Middle frontal gyrus (tissue), 1 donor: Measurements from ENCODE around the gene CSMD2.

ENCODE experiments used
- DNase-seq: peaks from one replicate; pipeline ENCODE4 v3.0.0-alpha.2; 2015; ENCODE audit warnings: low spot score; ENCODE audit errors: extremely low spot score

Gene CSMD2

DNA sequence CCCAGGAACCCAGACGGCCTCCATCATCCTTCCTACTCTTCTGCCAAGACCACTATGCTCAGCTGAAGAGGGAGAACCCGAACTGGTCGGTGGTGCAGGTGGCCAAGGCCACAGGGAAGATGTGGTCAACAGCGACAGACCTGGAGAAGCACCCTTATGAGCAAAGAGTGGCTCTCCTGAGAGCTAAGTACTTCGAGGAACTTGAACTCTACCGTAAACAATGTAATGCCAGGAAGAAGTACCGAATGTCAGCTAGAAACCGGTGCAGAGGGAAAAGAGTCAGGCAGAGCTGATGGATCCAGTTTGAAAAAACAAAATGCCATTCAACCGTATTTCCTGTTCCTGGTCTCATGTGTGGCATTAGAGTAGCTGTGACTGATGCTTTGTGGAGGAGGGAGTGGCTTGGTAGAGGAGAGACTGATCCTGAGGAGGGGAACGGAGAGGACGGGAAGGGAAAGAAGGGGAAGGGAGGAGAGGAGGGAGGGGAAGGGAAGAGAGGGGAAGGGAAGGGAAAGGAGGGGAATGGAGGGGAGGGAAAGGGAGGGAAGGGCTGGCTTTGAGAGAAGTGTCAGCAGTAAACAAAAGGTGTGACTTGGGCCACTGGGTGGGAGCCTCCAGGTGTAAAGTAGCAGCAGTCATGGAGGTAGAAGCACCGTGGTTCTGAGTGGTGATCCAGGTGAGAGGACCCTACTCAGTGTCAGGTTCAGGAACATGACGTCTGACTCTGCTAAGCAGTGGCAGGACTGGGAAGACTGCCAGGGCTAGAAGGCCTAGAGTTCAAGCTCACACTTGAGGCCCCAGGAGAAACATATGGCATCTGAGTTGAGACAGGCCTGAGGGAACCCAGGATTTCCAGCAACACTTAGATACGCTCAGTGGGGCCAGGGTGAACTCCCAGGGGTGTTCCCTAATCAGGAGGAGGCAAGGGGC lies 300.3 kb downstream of the CSMD2 start:
- no peak for DNase-seq

- DNase-seq = no peak
These were observed 301.3 kb downstream of the CSMD2 start, which contains the start of gene HMGB4 for GRCh38 chr1:33863779-33864178. HMGB4 (plus strand) TSS chr1:33864079; CDS start chr1:33864192, 113 bp downstream.

GRCh38 chr1:33860671-33861070 lies 304.4 kb downstream of the CSMD2 start:
- no peak for DNase-seq

DNA sequence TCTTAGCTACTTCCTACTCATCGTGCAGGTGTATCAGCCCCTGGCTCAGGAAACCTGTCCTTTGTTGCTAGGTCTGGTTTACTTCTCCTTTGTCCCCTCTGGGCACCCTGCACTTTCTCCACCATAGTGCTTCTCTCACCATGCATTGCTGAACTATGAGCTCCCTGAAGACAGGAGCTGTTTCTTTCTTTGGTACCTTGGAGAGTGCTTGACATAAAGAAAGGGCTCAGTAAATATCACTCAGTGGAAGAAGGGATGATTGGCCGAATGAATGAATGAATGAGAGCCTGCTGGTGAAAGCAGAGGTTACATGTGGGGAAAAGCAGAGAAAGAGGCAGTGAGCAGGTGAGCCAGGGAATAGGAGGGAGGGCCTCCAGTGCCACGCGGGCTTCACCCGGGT lies 310.9 kb downstream of the CSMD2 start:
- no peak for DNase-seq

GRCh38 chr1:33853431-33853830 lies 311.6 kb downstream of the CSMD2 start:
- no peak for DNase-seq

DNA sequence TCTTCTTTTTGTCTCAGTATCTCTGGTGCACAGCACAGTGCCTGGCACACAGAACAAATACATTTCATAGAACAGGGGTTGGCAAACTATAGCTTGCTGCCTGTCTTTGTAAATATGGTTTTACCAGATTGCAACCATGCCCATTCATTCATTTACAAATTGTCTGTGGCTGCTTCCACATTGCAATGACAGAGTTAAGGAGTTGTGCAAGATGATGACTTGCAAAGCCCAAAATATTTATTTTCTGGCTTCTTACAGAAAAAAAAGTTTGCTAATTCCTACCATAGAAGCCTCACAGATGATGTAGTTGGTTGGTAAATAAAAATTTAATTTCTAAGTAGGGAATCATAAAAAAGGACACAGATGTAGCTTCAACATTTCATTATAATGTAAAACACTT lies 312.3 kb downstream of the CSMD2 start:
- no peak for DNase-seq

DNA sequence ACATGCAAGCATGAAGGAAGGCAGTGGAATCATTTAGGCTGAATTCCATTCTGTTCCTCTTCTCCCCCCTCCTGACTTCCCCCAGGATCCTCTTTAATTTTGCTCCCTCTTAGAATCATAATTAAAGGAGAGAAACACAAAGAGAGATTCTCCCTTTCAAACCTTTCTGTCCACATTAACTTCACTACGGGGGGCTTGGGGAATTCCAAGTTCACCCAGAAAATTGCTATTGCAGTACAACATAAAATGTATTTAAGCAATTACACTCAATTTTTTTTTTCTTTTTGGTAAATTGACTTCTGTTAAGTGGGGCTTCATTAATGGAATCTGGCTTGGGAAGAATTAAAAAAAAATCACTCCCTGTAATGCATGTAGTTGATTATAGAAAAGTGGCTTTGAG lies 314.5 kb downstream of the CSMD2 start:
- DNase-seq = no peak

GRCh38 chr1:33849211-33849610 lies 315.8 kb downstream of the CSMD2 start:
- no peak for DNase-seq

GRCh38 chr1:33848205-33848937 lies 316.7 kb downstream of the CSMD2 start:
- DNase-seq = no peak

DNA sequence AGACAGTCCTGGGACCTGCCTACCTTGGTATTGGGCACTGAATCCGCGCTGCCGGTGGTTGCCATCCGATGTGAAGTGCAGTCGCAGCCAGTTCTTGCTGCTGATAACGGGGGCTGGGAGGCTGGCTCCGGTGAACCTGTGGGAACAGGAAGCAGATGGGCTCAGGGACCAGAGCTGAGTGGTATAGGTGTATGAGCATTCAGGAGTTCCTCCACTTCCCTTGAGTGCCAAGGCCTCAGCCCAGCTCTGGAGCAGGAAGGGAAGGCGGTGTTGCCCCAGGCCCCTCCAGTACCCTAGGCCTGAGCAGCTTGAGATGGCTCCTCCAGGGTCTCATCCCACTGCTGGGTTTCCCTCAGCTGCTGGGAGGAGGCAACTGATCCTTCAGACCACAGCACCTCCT lies 318.2 kb downstream of the CSMD2 start:
- DNase-seq = no peak

- no peak for DNase-seq
These were observed 320.9 kb downstream of the CSMD2 start for GRCh38 chr1:33844166-33844565.

DNA sequence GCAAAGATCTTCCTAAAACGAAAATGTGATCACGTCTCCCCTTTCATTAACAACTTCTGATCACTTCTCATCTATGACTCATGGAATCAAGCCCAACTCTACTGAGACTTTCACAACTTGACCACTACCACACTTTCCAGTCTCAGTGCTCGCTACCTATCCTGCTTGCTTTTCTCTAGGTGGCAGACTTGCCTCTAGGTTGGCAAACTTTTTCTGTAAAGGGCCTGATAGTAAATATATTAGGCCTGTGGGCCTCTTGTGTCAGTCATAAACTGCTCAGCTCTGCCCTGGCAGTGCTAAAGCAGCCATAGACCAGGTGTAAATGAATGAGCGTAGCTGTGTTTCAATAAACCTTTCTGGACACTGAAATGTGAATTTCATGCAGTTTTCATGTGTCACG lies 322.7 kb downstream of the CSMD2 start:
- no peak for DNase-seq

DNA sequence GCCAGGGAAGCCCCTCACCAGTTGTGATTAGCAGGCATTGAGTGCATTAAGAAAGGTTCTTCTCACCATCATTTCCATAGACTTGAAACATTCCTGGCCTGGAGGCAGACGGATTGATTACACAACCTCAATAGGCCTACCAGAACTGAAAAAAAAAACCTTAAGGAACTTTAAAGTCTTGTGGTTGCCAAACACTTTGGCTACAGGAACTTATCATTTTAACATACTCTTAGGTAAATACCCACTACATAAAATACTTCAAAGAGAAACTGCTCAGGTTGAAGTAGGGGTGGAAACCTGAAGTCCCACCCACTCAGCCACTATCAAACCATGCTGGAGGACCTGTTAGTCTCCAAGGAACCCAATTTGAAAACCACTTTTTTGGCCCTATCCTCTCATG lies 323.5 kb downstream of the CSMD2 start:
- no peak for DNase-seq

DNA sequence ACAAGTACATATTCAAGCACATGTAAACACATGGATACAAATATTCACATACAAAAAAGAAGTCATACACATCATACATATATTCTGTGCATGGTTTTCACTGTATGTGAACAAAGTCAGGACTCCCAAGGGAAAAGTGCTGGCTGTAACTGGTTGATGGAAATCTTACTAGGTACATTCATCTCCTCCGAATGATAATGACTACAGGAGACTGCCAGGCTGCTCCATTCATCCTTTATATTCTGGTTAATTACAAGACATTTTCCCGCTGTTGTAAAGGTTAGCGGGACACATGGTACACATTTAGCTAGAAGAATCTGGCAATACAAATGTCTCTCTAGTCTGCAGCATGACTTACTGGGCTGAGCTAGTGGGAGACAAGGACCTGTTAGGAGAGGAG lies 327.4 kb downstream of the CSMD2 start:
- no peak for DNase-seq

DNA sequence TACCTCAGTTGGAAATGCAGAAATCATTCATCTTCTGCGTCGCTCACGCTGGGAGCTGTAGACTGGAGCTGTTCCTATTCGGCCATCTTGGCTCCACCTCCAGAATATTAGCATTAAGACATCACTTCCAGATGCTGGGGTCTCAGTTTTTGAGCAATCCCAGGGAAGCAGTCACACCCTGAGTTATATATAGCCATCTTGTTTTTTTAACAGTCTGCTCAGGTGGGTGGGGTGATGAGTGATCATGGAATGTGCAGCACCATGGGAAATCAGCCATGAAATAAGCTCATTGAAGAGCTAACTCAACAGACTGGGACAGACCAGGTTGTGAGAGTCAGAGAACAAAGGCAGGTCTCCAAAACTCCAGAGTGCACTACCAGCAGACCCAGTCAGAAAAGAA lies 328.1 kb downstream of the CSMD2 start:
- DNase-seq = no peak

- no peak for DNase-seq
These were observed 336.4 kb downstream of the CSMD2 start for GRCh38 chr1:33828654-33829053.

DNA sequence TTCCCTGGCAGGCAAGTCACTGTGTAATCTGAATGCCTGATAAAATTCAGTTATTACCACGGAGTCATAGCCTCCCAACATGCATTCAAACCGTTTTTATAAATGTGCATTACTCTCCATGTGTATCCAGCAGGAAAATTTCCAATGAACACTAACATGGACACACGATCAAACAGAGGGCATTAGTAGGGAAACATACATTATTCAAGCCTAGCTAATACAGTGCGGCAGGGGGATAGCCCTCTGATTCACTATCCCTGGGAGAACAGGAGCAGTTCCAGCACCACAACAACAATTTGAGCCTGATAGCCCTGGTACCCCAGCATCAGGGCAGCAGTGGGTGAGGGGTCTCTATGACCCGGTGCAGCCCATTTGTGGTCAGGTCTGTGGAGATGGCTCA lies 337.0 kb downstream of the CSMD2 start:
- DNase-seq = no peak

DNA sequence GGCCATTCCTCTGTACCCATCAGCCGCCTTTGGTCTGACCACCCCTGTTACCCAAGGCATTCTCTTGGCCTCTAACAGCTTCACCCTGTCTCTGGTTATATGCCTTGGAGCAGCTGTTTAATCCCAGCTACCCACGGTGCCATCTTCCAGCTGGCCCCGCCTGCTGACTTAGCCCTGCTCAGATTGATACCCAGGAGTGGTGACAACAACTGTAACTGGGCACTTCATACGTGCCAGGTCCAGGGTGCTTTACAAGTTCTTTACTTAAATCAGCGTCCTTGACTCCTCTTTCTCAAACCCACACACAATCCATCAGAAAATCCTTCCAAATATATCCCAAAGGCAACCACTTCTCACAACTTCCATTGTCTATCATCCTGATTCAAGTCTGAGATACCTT lies 338.3 kb downstream of the CSMD2 start:
- no peak for DNase-seq

- DNase-seq = no peak
These were observed 338.7 kb downstream of the CSMD2 start for GRCh38 chr1:33826311-33826710.

DNA sequence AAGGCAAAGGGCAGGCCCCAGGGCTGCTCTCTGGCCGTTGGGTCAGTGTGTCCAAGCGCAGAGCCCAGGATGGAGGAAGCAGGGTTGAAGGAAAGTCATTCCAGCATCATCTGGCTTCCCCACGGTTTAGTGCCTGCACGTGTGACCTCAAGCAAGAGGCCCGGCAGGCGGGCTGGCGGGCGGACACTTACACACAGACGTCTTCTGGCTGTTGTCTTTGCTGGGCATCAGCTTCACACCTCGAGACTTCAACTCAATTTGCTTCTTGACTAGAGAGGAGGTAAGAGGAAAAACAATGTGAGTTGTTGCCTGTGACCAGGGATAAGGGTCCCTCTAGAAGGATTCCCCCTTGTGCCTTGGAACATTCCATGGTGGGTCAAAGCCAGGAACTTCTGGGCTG lies 339.5 kb downstream of the CSMD2 start:
- no peak for DNase-seq

DNA sequence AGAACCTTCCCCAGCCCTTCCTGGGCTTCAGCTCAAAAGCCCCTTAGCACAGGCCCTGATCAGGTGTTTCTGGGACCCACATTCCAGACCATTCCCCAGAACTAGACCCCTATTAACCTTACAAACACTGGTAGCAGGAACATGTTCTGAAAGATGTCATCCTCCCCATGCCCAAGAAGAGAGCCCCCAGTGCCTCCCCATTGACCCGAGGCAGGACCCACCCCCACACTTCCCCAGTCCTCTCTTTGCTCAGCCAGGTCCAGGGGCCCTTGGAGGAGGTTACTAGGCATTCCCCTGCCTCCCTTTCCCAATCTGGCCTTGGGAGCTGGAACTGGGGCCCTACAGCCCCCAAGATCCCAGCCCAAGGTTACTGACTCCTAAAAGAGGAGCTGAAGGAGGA lies 340.1 kb downstream of the CSMD2 start:
- DNase-seq = no peak

GRCh38 chr1:33824321-33824720 lies 340.7 kb downstream of the CSMD2 start:
- no peak for DNase-seq

DNA sequence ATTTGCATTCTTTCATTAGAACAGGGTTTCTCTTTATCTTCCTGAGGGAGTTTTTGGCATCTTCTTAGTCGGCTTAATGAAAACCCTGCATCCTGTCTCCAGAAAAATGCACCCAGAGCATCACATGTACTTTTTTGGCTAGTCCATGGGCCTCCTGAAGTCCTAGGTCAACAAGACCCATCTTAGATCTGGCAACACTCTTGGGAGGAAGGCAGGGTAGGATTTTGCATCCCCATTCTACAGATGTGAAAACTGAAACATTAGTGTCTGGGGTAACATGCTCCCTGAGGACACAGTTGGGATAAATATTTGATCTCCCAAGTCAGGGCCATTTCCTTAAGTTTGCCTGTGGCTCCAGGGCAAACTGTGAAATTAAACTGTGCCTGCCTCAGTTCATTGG lies 341.2 kb downstream of the CSMD2 start:
- DNase-seq = no peak
